ENCODE data around the gene SH3PXD2B.
"Not testable (repeated sequence)": the region's sequence is repeated elsewhere in the genome, so short reads cannot be mapped to it uniquely, and the experiment has no call there.

The SH3PXD2B gene

GRCh38 chr5:172417130-172417841, 37.0 kb downstream of the SH3PXD2B start:
- DNase-seq = no peak

GRCh38 chr5:172415362-172416275, 38.7 kb downstream of the SH3PXD2B start:
- DNase-seq = no peak

- DNase-seq = no peak
Observed at GRCh38 chr5:172414531-172415361, 39.6 kb downstream of the SH3PXD2B start.

- DNase-seq = no peak
Observed at GRCh38 chr5:172413601-172414171, 40.6 kb downstream of the SH3PXD2B start.

- DNase-seq = no peak
Observed at GRCh38 chr5:172412724-172413286, 41.5 kb downstream of the SH3PXD2B start.

- no peak for DNase-seq
Observed at GRCh38 chr5:172411484-172412072, 42.7 kb downstream of the SH3PXD2B start.

GRCh38 chr5:172410662-172411483, 43.5 kb downstream of the SH3PXD2B start:
- no peak for DNase-seq

GRCh38 chr5:172410160-172410559, 44.2 kb downstream of the SH3PXD2B start:
- no peak for DNase-seq

- DNase-seq = not testable (repeated sequence)
Observed at GRCh38 chr5:172409477-172409876, 44.8 kb downstream of the SH3PXD2B start.

GRCh38 chr5:172407822-172408221, 46.5 kb downstream of the SH3PXD2B start:
- DNase-seq = no peak

GRCh38 chr5:172407241-172407691, 47.1 kb downstream of the SH3PXD2B start:
- no peak for DNase-seq

GRCh38 chr5:172405226-172406107, 48.9 kb downstream of the SH3PXD2B start:
- DNase-seq = no peak

GRCh38 chr5:172404746-172405145, 49.6 kb downstream of the SH3PXD2B start:
- DNase-seq = no peak

- DNase-seq = no peak
Observed at GRCh38 chr5:172403817-172404216, 50.5 kb downstream of the SH3PXD2B start.

GRCh38 chr5:172403189-172403796, 51.0 kb downstream of the SH3PXD2B start:
- DNase-seq = no peak

- no peak for DNase-seq
Observed at GRCh38 chr5:172402531-172403188, 51.7 kb downstream of the SH3PXD2B start.

GRCh38 chr5:172402031-172402430, 52.3 kb downstream of the SH3PXD2B start:
- DNase-seq = not testable (repeated sequence)

- no peak for DNase-seq
Observed at GRCh38 chr5:172399826-172400225, 54.5 kb downstream of the SH3PXD2B start.

- no peak for DNase-seq
Observed at GRCh38 chr5:172399336-172399735, 55.0 kb downstream of the SH3PXD2B start.

Data from activated CD8-positive, alpha-beta memory T cell treated with anti-CD3 and anti-CD28 coated beads, Interleukin-2, amount 50 U/mL, for 4 hours (primary cell).